ENCODE measurements around the gene SLC39A5. TPM values are rescaled to one million over a fixed set of nuclear protein-coding genes. Genes with fewer than 3 reads are reported as not detected.

The SLC39A5 gene
- total RNA-seq, 4 donors from 2014 or later: not detected

DNA sequence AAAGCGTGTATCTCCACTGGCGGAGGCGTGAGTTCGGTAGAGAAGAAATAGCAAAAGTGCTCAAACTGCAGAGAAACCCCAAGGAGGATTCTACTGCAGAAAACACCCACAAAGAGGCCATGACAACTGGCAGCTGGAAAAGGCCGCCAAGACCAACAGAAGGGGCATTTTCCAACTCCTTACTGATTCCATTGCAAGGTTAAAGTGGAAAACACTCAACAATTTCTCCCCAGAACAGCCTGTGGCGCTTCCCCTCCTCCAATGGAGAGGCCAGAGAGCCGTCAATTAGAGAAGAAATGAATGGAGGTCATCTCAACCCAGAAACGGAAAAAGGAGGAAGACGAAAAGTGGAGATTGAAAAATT, 29.0 kb downstream of the SLC39A5 start:
- TF ChIP-seq, protein P1, sequence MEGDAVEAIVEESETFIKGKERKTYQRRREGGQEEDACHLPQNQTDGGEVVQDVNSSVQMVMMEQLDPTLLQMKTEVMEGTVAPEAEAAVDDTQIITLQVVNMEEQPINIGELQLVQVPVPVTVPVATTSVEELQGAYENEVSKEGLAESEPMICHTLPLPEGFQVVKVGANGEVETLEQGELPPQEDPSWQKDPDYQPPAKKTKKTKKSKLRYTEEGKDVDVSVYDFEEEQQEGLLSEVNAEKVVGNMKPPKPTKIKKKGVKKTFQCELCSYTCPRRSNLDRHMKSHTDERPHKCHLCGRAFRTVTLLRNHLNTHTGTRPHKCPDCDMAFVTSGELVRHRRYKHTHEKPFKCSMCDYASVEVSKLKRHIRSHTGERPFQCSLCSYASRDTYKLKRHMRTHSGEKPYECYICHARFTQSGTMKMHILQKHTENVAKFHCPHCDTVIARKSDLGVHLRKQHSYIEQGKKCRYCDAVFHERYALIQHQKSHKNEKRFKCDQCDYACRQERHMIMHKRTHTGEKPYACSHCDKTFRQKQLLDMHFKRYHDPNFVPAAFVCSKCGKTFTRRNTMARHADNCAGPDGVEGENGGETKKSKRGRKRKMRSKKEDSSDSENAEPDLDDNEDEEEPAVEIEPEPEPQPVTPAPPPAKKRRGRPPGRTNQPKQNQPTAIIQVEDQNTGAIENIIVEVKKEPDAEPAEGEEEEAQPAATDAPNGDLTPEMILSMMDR (IDR thresholded peaks at IDR 0.05; ENCODE audit: low read depth): no peak

DNA sequence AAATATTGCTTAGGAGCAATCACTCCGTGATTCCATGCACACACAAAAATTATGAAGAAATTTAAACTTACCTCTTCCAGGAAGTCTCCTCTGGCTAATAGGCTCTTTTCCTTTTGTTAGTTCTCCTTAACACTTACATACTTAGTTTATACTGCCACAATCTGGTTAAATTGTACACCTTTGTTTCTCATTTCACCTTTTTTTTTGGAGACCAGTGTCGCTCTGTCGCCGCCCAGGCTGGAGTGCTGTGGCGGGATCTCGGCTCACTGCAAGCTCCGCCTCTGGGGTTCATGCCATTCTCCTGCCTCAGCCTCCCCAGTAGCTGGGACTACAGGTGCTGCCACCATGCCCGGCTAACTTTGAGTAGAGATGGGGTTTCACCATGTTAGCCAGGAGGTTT, 30.5 kb downstream of the SLC39A5 start:
- TF ChIP-seq, protein P1 (IDR thresholded peaks at IDR 0.05; ENCODE audit: low read depth): no peak

DNA sequence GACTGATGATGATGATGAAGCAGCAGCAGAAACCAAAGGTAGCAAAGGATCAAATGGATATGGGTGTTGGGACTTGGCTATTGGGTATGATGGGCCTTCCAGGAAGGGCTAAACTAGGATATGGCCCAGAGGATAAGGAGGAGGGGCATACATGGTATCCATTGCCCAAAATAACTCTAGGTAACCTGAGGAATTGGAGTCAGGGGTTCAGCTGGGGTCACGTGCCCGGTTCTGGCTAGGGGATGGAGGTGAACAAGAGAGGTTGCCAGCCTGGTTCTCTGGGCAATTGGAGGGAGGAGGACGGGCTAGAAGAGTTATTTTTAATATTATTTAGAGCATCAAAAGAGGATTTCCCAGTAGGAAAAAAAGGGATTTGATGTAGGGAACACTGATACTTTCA, 31.1 kb downstream of the SLC39A5 start:
- TF ChIP-seq, protein P1 (IDR thresholded peaks at IDR 0.05; ENCODE audit: low read depth): no peak

DNA sequence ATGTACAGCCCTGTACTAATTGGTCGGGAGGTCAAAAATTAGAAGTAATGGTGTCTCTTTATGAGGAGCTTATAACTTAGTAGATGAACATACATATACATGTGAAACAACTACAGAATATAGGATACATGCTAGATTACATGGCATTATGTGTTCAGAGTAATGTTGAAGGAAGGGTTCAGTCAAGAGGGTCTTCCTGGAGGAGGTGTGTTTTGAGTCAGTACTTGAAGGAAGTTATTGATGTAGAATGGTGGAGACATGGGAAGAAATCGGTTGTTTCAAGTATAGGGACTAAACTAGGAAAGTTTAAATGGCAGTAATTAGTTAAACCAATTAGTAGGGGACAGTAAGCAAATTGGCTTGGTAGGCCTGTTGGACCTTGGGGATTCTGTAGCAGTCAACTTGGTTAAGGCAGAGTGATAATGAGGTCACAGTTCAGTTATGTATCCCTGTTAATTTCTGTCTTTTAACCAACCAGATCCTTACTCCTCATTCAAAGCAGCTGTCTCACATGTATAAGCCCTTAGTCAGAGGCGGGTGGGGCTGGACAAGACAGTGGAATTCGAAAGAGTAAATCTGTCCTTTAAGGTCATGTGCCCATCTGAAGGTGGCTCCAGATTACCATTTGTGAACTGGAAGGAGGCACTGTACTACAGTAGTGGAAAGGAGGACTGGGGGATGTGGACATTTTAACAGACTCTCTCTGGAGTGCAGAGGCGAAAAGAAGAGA, 31.8 kb downstream of the SLC39A5 start:
- TF ChIP-seq, protein P1 (IDR thresholded peaks at IDR 0.05; ENCODE audit: low read depth): no peak

DNA sequence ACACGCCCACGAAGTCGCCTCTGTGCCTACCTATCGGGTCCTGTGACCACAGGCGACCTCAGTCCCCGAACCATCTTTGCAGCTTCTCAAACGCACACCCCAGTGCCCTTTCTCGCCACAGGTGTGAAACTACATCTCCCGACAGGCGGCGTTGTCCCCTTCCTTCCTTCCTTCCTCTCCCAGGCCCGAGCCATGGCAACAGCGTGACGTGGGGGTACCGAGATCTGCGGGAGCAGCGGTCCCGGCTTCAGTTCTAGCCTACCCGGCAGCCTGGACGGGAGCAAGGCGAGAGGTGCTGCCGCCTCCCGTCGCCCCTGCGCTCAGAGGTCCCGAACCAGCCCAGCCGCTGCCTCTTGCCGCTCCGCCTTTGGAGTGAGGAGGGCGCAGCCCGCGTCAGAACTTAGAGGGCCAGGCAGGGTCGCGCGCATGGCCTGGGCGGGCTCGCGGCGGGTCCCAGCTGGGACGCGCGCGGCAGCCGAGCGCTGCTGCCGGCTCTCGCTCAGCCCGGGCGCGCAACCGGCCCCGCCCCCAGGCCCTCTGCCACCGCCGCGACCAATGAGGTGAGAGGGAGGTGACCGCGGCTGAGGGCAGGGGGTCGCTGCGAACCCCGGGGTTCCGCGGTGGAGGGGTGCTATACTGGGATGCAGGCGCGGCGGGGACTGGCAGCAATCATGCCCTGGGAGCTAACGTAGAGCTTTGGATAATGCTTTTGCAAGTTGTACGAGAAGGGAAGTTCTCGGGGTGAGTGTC, 37.0 kb downstream of the SLC39A5 start, which contains the start of gene COQ10A:
Gene COQ10A, plus strand, starts transcription at position 250 of the 750 bp plus-strand sequence. Its CDS starts 177 bp downstream, at position 427.
- TF ChIP-seq, protein P1 (IDR thresholded peaks at IDR 0.05; ENCODE audit: low read depth): no peak

DNA sequence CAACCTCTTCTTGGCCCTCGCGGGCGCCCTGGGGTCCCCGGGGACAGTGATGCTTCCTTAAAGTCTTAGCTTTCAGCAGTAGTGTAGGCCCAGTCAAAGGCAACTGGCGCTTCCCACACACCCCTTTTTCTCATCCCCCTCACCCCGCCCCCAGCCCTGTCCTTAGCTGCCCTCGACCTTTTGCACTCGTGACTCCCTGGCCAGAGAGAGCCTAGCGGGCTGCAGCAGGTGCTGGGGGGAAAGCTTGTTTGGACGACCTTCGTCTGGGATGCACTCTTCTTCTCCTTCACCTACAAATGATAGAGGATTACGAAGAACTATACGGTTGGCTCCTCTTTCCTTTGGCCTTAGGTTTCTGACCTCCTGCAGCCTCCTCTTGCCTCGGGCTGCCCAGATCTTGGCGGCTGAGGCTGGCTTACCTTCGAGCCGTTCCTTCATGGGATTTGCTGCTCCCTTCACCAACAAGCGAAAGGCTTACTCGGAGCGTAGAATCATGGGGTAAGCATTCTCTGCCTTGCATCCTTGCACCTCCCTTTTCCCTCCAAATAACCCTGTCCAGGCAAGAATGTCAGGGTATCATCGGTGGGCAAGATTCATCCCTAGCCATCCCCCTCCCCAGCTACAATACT, 37.7 kb downstream of the SLC39A5 start:
- TF ChIP-seq, protein P1 (IDR thresholded peaks at IDR 0.05; ENCODE audit: low read depth): no peak

DNA sequence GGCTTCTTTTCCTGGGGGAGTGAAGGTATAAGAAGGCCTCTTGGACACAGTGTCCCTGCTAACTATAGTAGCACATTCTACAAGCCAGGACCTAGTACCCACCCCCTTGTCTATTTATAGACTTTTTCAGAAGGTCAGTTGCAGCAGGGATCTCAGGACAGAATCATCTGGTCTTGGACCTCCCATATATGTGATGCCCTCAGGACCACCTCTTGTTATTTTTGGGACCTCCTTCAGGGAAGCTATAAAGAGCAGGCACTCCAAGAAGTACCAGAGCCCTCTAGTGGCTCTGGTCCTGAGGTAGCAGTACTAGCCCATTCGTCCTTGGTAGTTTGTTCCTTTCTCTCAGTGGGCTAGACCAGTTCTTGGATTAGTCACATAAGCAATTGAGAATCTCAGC, 41.2 kb downstream of the SLC39A5 start:
- TF ChIP-seq, protein P1 (IDR thresholded peaks at IDR 0.05; ENCODE audit: low read depth): no peak

All from subcutaneous adipose tissue (tissue), 4 donors.